ENCODE data around the gene ZNF397. TPM values are rescaled to one million over a fixed set of nuclear protein-coding genes. Genes with fewer than 3 reads are reported as not detected.

ZNF397 gene
- total and polyA plus RNA-seq, 2 donors (not counting 1 experiment from before 2014, with no cell fraction given), result 16.8 to 67.2 TPM

DNA sequence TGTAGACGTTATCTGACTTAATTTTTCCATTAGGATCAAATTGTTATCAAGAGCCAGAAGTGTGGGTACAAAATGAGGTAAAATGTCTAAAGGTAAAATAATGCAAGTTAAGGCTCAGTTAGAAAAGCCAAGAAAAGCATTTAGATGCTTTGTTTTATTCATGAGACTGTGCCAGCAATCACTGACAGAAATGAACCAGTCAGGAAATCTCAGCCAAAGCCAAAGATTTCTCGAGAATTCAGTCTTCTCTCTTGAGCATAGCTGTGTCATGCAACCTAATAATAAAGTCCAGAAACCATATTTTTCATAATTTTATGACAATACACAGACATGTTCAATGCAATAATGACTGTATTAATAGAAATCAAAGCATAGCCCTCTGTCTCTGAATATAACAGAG, 43.5 kb upstream of the ZNF397 start:
- Histone ChIP-seq H4K20me1 (ENCODE audit: control insufficient read depth, insufficient read depth, low read length, poor library complexity, severe bottlenecking) (no peaks in the 10 kb centered on the region), H3K9ac (ENCODE audit: low read length) (no peak overlapping the region), H3K27me3 (replicated peaks in 1 of 4; ENCODE audit: control extremely low read depth in 1 of 4, control insufficient read depth in 3 of 4, insufficient read depth in 4 of 4, low read length in 3 of 4) (no peaks in the 10 kb centered on the region), H3K4me3 (ENCODE audit: control extremely low read depth in 1 of 5, extremely low read depth in 1 of 5, insufficient read depth in 1 of 5, low read depth in 2 of 5, low read length in 4 of 5) (no peak overlapping the region), H3K4me1 (ENCODE audit: control insufficient read depth in 2 of 2, insufficient read depth in 2 of 2, low read length in 2 of 2) (no peaks in the 10 kb centered on the region), H3K36me3 (replicated peaks in 1 of 2; ENCODE audit: control extremely low read depth in 1 of 2, control insufficient read depth in 1 of 2, extremely low read depth in 1 of 2, insufficient read depth in 2 of 2, low read length in 1 of 2) (no peaks in the 10 kb centered on the region), H3K9me3 (ENCODE audit: control extremely low read depth in 1 of 3, control insufficient read depth in 2 of 3, insufficient read depth in 1 of 3, low read length in 2 of 3) (no peaks in the 10 kb centered on the region), H3K4me2 (replicated peaks; ENCODE audit: low read depth, low read length, poor library complexity, severe bottlenecking) (no peak overlapping the region), H2AFZ (ENCODE audit: insufficient read depth, low read depth, low read length, poor library complexity, severe bottlenecking) (no peak overlapping the region), H3K27ac (ENCODE audit: low read length in 2 of 2) (no peak overlapping the region), H3K79me2 (ENCODE audit: control insufficient read depth, insufficient read depth, low read length) (no peaks in the 10 kb centered on the region)
- peaks cover 7% of the 10 kb centered on the region for H3K27me3 Mint-ChIP-seq
- ATAC-seq (ENCODE audit: low read depth) (no peak), DNase-seq (no peak)
- no CpG with 5 or more reads among the region's 2 CpGs for WGBS (ENCODE audit: insufficient coverage)
- no peaks in the 10 kb centered on the region for H3K9me3 Mint-ChIP-seq (ENCODE audit: insufficient read depth)
- H3K4me3 Mint-ChIP-seq, result no peak overlapping the region
- H3K27ac Mint-ChIP-seq, result no peak overlapping the region
- no peak for TF ChIP-seq EZH2 (IDR thresholded peaks at IDR 0.05; ENCODE audit: borderline replicate concordance, insufficient read depth, low read depth, low read length, poor library complexity, severe bottlenecking)
- TF ChIP-seq, protein P1, sequence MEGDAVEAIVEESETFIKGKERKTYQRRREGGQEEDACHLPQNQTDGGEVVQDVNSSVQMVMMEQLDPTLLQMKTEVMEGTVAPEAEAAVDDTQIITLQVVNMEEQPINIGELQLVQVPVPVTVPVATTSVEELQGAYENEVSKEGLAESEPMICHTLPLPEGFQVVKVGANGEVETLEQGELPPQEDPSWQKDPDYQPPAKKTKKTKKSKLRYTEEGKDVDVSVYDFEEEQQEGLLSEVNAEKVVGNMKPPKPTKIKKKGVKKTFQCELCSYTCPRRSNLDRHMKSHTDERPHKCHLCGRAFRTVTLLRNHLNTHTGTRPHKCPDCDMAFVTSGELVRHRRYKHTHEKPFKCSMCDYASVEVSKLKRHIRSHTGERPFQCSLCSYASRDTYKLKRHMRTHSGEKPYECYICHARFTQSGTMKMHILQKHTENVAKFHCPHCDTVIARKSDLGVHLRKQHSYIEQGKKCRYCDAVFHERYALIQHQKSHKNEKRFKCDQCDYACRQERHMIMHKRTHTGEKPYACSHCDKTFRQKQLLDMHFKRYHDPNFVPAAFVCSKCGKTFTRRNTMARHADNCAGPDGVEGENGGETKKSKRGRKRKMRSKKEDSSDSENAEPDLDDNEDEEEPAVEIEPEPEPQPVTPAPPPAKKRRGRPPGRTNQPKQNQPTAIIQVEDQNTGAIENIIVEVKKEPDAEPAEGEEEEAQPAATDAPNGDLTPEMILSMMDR (IDR thresholded peaks at IDR 0.05), result no peak
- ChIA-PET POLR2A (no interaction called here), CTCF (interaction anchor here (1.0 kb wide), 1 partner anchor 54 kb away, joined by 3 read pairs; no protein-coding TSS in a partner anchor)
- intact Hi-C loops (cut with micrococcal nuclease), result no loop called here
- no peaks in the 10 kb centered on the region for H3K4me1 Mint-ChIP-seq

DNA sequence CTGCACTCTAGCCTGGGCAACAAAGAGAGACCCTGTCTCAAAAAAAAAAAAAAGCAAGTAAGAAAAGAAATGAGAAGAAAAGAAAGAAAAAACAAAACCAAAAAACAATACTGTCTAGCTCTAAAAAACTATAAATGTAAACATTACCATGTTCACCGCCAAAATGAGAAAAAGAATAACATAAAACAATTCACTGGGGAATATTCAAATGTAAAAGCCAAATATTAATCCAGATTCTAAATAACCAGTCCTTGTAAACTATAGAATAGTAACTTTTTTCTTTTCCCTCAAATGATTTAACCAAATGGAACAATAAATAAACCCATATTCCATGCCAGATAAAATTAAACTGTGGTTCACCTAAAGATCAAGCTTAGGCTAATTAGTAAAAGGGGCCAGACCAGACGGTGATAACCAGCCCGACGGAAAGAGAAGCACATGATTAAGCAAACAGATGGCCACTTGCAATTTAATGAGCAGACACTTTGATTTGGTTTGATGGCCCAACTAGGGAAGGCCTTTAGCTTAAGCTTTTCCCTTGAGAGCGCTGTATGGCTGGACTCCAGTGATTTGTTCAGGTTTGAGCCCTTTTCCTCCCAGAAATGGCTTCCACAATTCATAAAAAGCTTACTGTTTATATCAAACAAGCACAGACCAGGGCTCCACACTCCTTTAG, 39.4 kb upstream of the ZNF397 start:
- no peak overlapping the region for H3K4me2 ChIP-seq (replicated peaks; ENCODE audit: low read depth, low read length, poor library complexity, severe bottlenecking)
- DNase-seq (no peak), ATAC-seq (ENCODE audit: low read depth) (no peak)
- H3K27me3 ChIP-seq (replicated peaks in 1 of 4; ENCODE audit: control extremely low read depth in 1 of 4, control insufficient read depth in 3 of 4, insufficient read depth in 4 of 4, low read length in 3 of 4), result no peaks in the 10 kb centered on the region
- Mint-ChIP-seq H3K27ac (no peak overlapping the region), H3K9me3 (ENCODE audit: insufficient read depth) (peaks cover 7% of the 10 kb centered on the region), H3K4me3 (no peak overlapping the region), H3K4me1 (no peaks in the 10 kb centered on the region), H3K27me3 (peaks cover 14% of the 10 kb centered on the region)
- H3K4me3 ChIP-seq (ENCODE audit: control extremely low read depth in 1 of 5, extremely low read depth in 1 of 5, insufficient read depth in 1 of 5, low read depth in 2 of 5, low read length in 4 of 5), result no peak overlapping the region
- H3K4me1 ChIP-seq (ENCODE audit: control insufficient read depth in 2 of 2, insufficient read depth in 2 of 2, low read length in 2 of 2), result no peaks in the 10 kb centered on the region
- ChIA-PET CTCF (interaction anchor here (0.8 to 1.5 kb wide), 2 partner anchors 56 to 176 kb away, joined by 3 read pairs; no protein-coding TSS in a partner anchor), POLR2A (no interaction called here)
- H3K9ac ChIP-seq (ENCODE audit: low read length), result no peak overlapping the region
- no peak overlapping the region for H2AFZ ChIP-seq (ENCODE audit: insufficient read depth, low read depth, low read length, poor library complexity, severe bottlenecking)
- H3K9me3 ChIP-seq (ENCODE audit: control extremely low read depth in 1 of 3, control insufficient read depth in 2 of 3, insufficient read depth in 1 of 3, low read length in 2 of 3), result peaks cover 0 to 3% (median 2%) of the 10 kb centered on the region in 3 donors
- H3K79me2 ChIP-seq (ENCODE audit: control insufficient read depth, insufficient read depth, low read length), result no peaks in the 10 kb centered on the region
- 94% methylated on average over 3 of the region's 5 CpGs for WGBS (ENCODE audit: insufficient coverage)
- no peak overlapping the region for H3K27ac ChIP-seq (ENCODE audit: low read length in 2 of 2)
- no peak for TF ChIP-seq EZH2 (IDR thresholded peaks at IDR 0.05; ENCODE audit: borderline replicate concordance, insufficient read depth, low read depth, low read length, poor library complexity, severe bottlenecking)
- no peaks in the 10 kb centered on the region for H4K20me1 ChIP-seq (ENCODE audit: control insufficient read depth, insufficient read depth, low read length, poor library complexity, severe bottlenecking)
- H3K36me3 ChIP-seq (replicated peaks in 1 of 2; ENCODE audit: control extremely low read depth in 1 of 2, control insufficient read depth in 1 of 2, extremely low read depth in 1 of 2, insufficient read depth in 2 of 2, low read length in 1 of 2), result no peaks in the 10 kb centered on the region
- intact Hi-C loops (cut with micrococcal nuclease), result no loop called here

All from B cell (primary cell).